Trophoblast cell (in vitro differentiated cells and primary cell): ENCODE measurements around the gene COL12A1.

Experiments
- DNase-seq, 2 donors: peaks; one replicate each; pipeline ENCODE4 v3.0.0-alpha.2; 2016
- H2AFZ ChIP-seq: 2 replicates; pipeline ENCODE4 v1.6.1; 2013; ENCODE audit warnings: low read length, moderate library complexity, mild to moderate bottlenecking; ENCODE audit not compliant: insufficient read depth, poor library complexity
- H2AK5ac ChIP-seq: 2 replicates; pipeline ENCODE4 v1.6.1; 2013; ENCODE audit warnings: mild to moderate bottlenecking, low read length
- H2BK120ac ChIP-seq: 2 replicates; pipeline ENCODE4 v1.6.1; 2013; ENCODE audit warnings: low read length, mild to moderate bottlenecking, moderate library complexity; ENCODE audit not compliant: insufficient read depth, poor library complexity
- H2BK12ac ChIP-seq: 2 replicates; pipeline ENCODE4 v1.6.1; 2013; ENCODE audit warnings: mild to moderate bottlenecking, low read length, moderate library complexity
- H2BK5ac ChIP-seq: 2 replicates; pipeline ENCODE4 v1.6.1; 2013; ENCODE audit warnings: low read length, low read depth, moderate library complexity, mild to moderate bottlenecking; ENCODE audit not compliant: poor library complexity
- H3K14ac ChIP-seq: 2 replicates; pipeline ENCODE4 v1.6.1; 2013; ENCODE audit warnings: mild to moderate bottlenecking, low read length
- H3K18ac ChIP-seq: 2 replicates; pipeline ENCODE4 v1.6.1; 2013; ENCODE audit warnings: mild to moderate bottlenecking, low read length
- H3K23ac ChIP-seq: 2 replicates; pipeline ENCODE4 v1.6.1; 2013; ENCODE audit warnings: low read length
- H3K27ac ChIP-seq: 2 replicates; pipeline ENCODE4 v1.5.1; 2013; ENCODE audit warnings: low read depth, mild to moderate bottlenecking, inconsistent platforms, low read length, moderate library complexity
- H3K27me3 ChIP-seq: 2 replicates; pipeline ENCODE4 v1.6.1; 2013; ENCODE audit warnings: inconsistent platforms, mild to moderate bottlenecking, low read length, moderate library complexity; ENCODE audit not compliant: insufficient read depth
- H3K36me3 ChIP-seq, 2 experiments: 1 replicate in 1 of 2; 2 replicates in 1 of 2; pipeline ENCODE4 v1.6.1; 2013; ENCODE audit warnings: low read length in 2 of 2, mild to moderate bottlenecking in 2 of 2, moderate library complexity in 1 of 2; ENCODE audit not compliant: insufficient read depth in 2 of 2, control insufficient read depth in 1 of 2
- H3K4ac ChIP-seq: 2 replicates; pipeline ENCODE4 v1.6.1; 2013; ENCODE audit warnings: low read depth, mild to moderate bottlenecking, low read length, moderate library complexity
- H3K4me1 ChIP-seq, 2 experiments: 1 replicate in 1 of 2; 2 replicates in 1 of 2; pipeline ENCODE4 v1.6.1; 2013; ENCODE audit warnings: low read length in 2 of 2, mild to moderate bottlenecking in 2 of 2, moderate library complexity in 1 of 2; ENCODE audit not compliant: insufficient read depth in 2 of 2, control insufficient read depth in 1 of 2
- H3K4me2 ChIP-seq: 2 replicates; pipeline ENCODE4 v1.6.1; 2013; ENCODE audit warnings: inconsistent platforms, mild to moderate bottlenecking, low read length, moderate library complexity
- H3K4me3 ChIP-seq: 2 replicates; pipeline ENCODE4 v1.5.1; 2013; ENCODE audit warnings: mild to moderate bottlenecking, low read depth, low read length, inconsistent platforms
- H3K79me1 ChIP-seq: one replicate; pipeline ENCODE4 v1.6.1; 2013; ENCODE audit warnings: low read length
- H3K79me2 ChIP-seq: 2 replicates; pipeline ENCODE4 v1.6.1; 2013; ENCODE audit warnings: low read length, mild to moderate bottlenecking; ENCODE audit not compliant: control insufficient read depth, insufficient read depth, poor library complexity
- H3K9ac ChIP-seq: 2 replicates; pipeline ENCODE4 v1.6.1; 2013; ENCODE audit warnings: mild to moderate bottlenecking, low read length
- H3K9me3 ChIP-seq: 2 replicates; pipeline ENCODE4 v1.6.1; 2013; ENCODE audit warnings: low read depth, mild to moderate bottlenecking, control low read depth, inconsistent platforms, low read length; ENCODE audit not compliant: insufficient read depth
- H4K12ac ChIP-seq: 2 replicates; pipeline ENCODE4 v1.6.1; 2013; ENCODE audit warnings: low read depth, mild to moderate bottlenecking, low read length, moderate library complexity
- H4K8ac ChIP-seq: 2 replicates; pipeline ENCODE4 v1.6.1; 2013; ENCODE audit warnings: low read depth, mild to moderate bottlenecking, low read length, moderate library complexity
- H4K91ac ChIP-seq: one replicate; pipeline ENCODE4 v1.6.1; 2013; ENCODE audit warnings: low read depth, mild to moderate bottlenecking, low read length, moderate library complexity
- WGBS: extraction: QIAGEN DNeasy Blood & Tissue Kit; methylation state at CpG from one replicate; pipeline ENCODE4 v1.1.7; 2013; ENCODE audit warnings: missing lambda C conversion rate; ENCODE audit not compliant: insufficient read length, insufficient coverage; ENCODE audit errors: extremely low coverage; 5-methylcytosine and 5-hydroxymethylcytosine counted together

The COL12A1 gene

DNA sequence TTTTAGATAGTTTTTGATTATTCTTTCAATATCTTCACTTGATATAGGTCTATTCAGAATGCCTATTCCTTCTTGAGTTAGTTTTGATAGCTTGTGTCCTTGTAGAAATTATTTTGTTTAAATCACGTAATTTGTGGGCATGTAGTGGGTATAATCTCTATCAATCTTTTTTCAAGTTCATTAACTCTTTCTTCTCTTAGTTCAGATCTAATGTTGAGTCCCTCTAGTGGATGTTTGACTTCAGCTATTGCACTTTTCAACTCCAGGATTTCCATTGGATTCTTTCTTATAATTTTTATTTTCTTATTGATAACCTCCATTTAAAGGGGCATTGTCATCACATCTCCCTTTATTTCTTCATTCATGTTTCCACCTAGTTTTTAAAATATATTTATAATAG lies 135.6 kb downstream of the COL12A1 start:
- Histone ChIP-seq H3K9me3 (no peaks in the 10 kb centered on the region), H4K12ac (no peak overlapping the region), H3K27me3 (no peaks in the 10 kb centered on the region), H2BK12ac (no peak overlapping the region), H3K79me2 (no peaks in the 10 kb centered on the region), H3K9ac (no peak overlapping the region), H2AFZ (no peak overlapping the region), H3K4me3 (no peak overlapping the region), H3K4me2 (no peak overlapping the region), H3K79me1 (no peaks in the 10 kb centered on the region), H3K4me1 (no peaks in the 10 kb centered on the region), H3K4ac (no peak overlapping the region), H3K14ac (no peak overlapping the region), H3K18ac (no peak overlapping the region), H2BK5ac (no peak overlapping the region), H4K91ac (no peak overlapping the region), H3K23ac (no peak overlapping the region), H2AK5ac (no peak overlapping the region), H3K36me3 (no peaks in the 10 kb centered on the region), H4K8ac (no peak overlapping the region), H2BK120ac (no peak overlapping the region), H3K27ac (no peak overlapping the region)
- no CpG with 5 or more reads among the region's 1 CpG for WGBS
- no peak for DNase-seq

DNA sequence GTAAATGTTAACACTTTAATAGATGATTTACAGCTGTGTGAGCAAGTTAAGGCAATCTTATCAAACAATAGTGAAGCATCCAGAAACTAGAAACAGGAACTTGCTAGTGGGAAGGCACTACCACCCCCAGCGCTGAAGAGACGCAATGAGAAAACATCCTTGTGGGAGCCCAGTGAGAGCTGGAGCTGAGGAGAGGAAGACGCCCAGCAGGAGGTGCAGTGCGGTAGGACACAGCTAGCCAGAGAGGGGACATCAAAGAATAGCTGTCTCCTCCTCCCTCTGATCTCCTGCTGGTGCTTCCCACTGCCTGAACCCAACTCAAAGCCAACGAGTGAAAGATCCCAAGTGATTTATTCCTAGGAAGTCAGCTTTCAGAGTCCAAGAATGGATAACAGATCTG lies 140.3 kb downstream of the COL12A1 start:
- Histone ChIP-seq H2AK5ac (no peak overlapping the region), H3K4me1 (peaks cover 0 to 3% of the 10 kb centered on the region in 2 experiments), H3K79me2 (no peaks in the 10 kb centered on the region), H3K4ac (no peak overlapping the region), H3K36me3 (no peaks in the 10 kb centered on the region), H3K27ac (no peak overlapping the region), H3K23ac (no peak overlapping the region), H4K8ac (no peak overlapping the region), H3K9ac (no peak overlapping the region), H3K14ac (no peak overlapping the region), H3K18ac (no peak overlapping the region), H3K4me3 (no peak overlapping the region), H2AFZ (no peak overlapping the region), H3K79me1 (no peaks in the 10 kb centered on the region), H3K4me2 (no peak overlapping the region), H3K27me3 (no peaks in the 10 kb centered on the region), H2BK5ac (no peak overlapping the region), H2BK120ac (no peak overlapping the region), H2BK12ac (no peak overlapping the region), H3K9me3 (no peaks in the 10 kb centered on the region), H4K91ac (no peak overlapping the region), H4K12ac (no peak overlapping the region)
- no CpG with 5 or more reads among the region's 5 CpGs for WGBS
- peak in 1 of 2 donors; percentile 15 for DNase-seq

DNA sequence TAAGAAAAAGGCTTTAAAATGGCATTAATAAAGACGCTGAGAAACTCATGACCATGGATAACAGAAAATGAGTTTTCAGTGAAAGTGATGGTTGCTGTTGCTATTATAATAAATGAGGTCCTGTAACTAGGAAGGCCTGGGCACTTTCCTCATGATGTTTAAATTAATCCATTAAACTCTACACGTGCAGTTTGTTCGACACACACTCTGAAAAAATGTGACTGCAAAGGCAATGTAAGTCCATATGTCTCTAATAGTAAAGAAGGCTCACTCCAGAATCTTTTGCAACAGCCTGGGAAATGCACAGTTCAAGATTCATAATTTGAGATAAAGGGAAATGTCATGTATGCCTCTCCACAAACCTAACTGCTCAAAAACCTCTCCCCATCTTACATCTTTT lies 153.4 kb downstream of the COL12A1 start:
- Histone ChIP-seq H3K4ac (no peak overlapping the region), H3K18ac (no peak overlapping the region), H3K27ac (no peak overlapping the region), H3K79me1 (no peaks in the 10 kb centered on the region), H2BK120ac (no peak overlapping the region), H3K9ac (no peak overlapping the region), H4K12ac (no peak overlapping the region), H3K36me3 (no peaks in the 10 kb centered on the region), H3K4me3 (no peak overlapping the region), H3K9me3 (no peaks in the 10 kb centered on the region), H2AK5ac (no peak overlapping the region), H3K79me2 (no peaks in the 10 kb centered on the region), H4K91ac (no peak overlapping the region), H3K14ac (no peak overlapping the region), H2BK5ac (no peak overlapping the region), H3K4me2 (no peak overlapping the region), H2BK12ac (no peak overlapping the region), H4K8ac (no peak overlapping the region), H3K27me3 (no peaks in the 10 kb centered on the region), H3K23ac (no peak overlapping the region), H2AFZ (no peak overlapping the region), H3K4me1 (no peaks in the 10 kb centered on the region)
- no CpG with 5 or more reads among the region's 3 CpGs for WGBS
- no peak for DNase-seq

DNA sequence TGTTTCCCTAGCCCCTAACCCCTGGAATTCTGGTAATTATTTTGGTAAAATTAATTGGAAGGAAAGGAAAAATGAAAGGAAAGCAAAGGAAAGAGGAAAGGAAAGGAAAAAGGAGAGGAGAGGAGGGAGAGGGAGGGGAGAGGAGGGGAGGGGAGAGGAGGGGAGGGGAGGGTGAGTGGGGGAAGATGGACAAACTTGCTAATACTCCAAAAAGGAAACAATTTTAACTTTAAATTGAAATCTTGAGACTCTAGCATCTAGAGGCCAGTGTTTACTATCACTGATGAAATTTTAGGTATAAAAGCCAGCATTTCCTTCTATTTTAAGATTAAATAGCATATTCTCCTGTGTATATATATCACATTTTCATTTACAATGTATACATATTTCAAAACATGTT lies 156.5 kb downstream of the COL12A1 start:
- no peak overlapping the region for H4K12ac ChIP-seq
- H3K4ac ChIP-seq, result no peak overlapping the region
- no peak overlapping the region for H3K14ac ChIP-seq
- no peak overlapping the region for H2BK5ac ChIP-seq
- H2BK120ac ChIP-seq, result no peak overlapping the region
- no peak for DNase-seq
- H3K9ac ChIP-seq, result no peak overlapping the region
- no peaks in the 10 kb centered on the region for H3K36me3 ChIP-seq
- no peaks in the 10 kb centered on the region for H3K27me3 ChIP-seq
- no peaks in the 10 kb centered on the region for H3K9me3 ChIP-seq
- H3K79me2 ChIP-seq, result no peaks in the 10 kb centered on the region
- no peaks in the 10 kb centered on the region for H3K79me1 ChIP-seq
- no peak overlapping the region for H2AK5ac ChIP-seq
- H3K4me2 ChIP-seq, result no peak overlapping the region
- no peak overlapping the region for H2AFZ ChIP-seq
- H4K8ac ChIP-seq, result no peak overlapping the region
- no peak overlapping the region for H3K27ac ChIP-seq
- H3K18ac ChIP-seq, result no peak overlapping the region
- no peak overlapping the region for H4K91ac ChIP-seq
- no peak overlapping the region for H3K23ac ChIP-seq
- H3K4me1 ChIP-seq, result no peaks in the 10 kb centered on the region
- no peak overlapping the region for H2BK12ac ChIP-seq
- no peak overlapping the region for H3K4me3 ChIP-seq

DNA sequence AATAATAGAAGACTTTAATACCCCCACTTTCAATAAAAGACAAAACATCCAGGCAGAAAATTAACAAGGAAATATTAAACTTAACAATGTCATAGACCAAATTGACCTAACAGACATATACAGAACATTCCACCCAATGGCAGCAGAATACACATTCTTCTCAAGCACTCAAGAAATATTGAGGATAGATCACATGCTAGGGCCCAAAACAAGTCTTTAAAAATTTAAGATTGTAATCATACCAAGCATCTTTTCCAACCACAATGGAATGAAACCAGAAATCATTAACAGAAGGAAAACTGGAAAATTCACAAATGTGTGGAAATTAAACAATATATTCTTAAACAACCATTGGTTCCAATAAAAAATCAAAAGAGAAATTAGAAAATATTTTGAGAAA lies 161.0 kb downstream of the COL12A1 start:
- H3K23ac ChIP-seq, result no peak overlapping the region
- no peak overlapping the region for H3K4ac ChIP-seq
- H4K91ac ChIP-seq, result no peak overlapping the region
- no peaks in the 10 kb centered on the region for H3K36me3 ChIP-seq
- no peak overlapping the region for H3K18ac ChIP-seq
- no peaks in the 10 kb centered on the region for H3K79me1 ChIP-seq
- no peak overlapping the region for H3K27ac ChIP-seq
- H3K79me2 ChIP-seq, result no peaks in the 10 kb centered on the region
- no peak for DNase-seq
- H3K27me3 ChIP-seq, result no peaks in the 10 kb centered on the region
- H3K14ac ChIP-seq, result no peak overlapping the region
- H4K8ac ChIP-seq, result no peak overlapping the region
- H3K9me3 ChIP-seq, result no peaks in the 10 kb centered on the region
- no peak overlapping the region for H2BK5ac ChIP-seq
- H3K4me1 ChIP-seq, result no peaks in the 10 kb centered on the region
- no peak overlapping the region for H2AFZ ChIP-seq
- no peak overlapping the region for H3K4me3 ChIP-seq
- H3K9ac ChIP-seq, result no peak overlapping the region
- no peak overlapping the region for H2BK120ac ChIP-seq
- H3K4me2 ChIP-seq, result no peak overlapping the region
- H2BK12ac ChIP-seq, result no peak overlapping the region
- H2AK5ac ChIP-seq, result no peak overlapping the region
- no peak overlapping the region for H4K12ac ChIP-seq
